HCT116 (cell line): ENCODE results near the gene HDAC2.

Experiments
- CEBPB ChIP-seq: IDR thresholded peaks from 2 replicates; pipeline ENCODE4 v1.6.1; 2012; ENCODE audit warnings: low read depth
- EZH2 ChIP-seq: fragments of 200-600 bp; sonication (generic); IDR thresholded peaks from 2 replicates; pipeline ENCODE4 v1.6.1; 2017; ENCODE audit warnings: antibody characterized with exemption, mixed run types
- POLR2A ChIP-seq: IDR thresholded peaks from 2 replicates; pipeline ENCODE4 v1.7.0; 2011; ENCODE audit warnings: borderline replicate concordance; ENCODE audit not compliant: insufficient read depth, insufficient read length; ENCODE audit errors: extremely low read depth
- POLR2AphosphoS5 ChIP-seq: IDR thresholded peaks from 2 replicates; pipeline ENCODE4 v1.6.1; 2011; ENCODE audit warnings: mild to moderate bottlenecking, low read depth, low read length, moderate library complexity
- RAD21 ChIP-seq: IDR thresholded peaks from 2 replicates; pipeline ENCODE4 v1.6.1; 2012; ENCODE audit warnings: low read depth, mild to moderate bottlenecking
- YY1 ChIP-seq: IDR thresholded peaks from 2 replicates; pipeline ENCODE4 v1.6.1; 2011; ENCODE audit warnings: low read length, low read depth, moderate library complexity, mild to moderate bottlenecking; ENCODE audit not compliant: insufficient replicate concordance; ENCODE audit errors: extremely low read depth
- TF ChIP-seq, protein P1 (sequence below), 3 experiments: fragments of 200-600 bp in 1 of 3; sonication (generic) in 1 of 3; IDR thresholded peaks in 2 of 3; conservative IDR thresholded peaks in 1 of 3; 2 replicates each; pipeline ENCODE4 v1.5.1; 2012 to 2017; ENCODE audit warnings: low read depth in 2 of 3, low read length in 2 of 3, antibody characterized with exemption in 1 of 3, borderline replicate concordance in 1 of 3, control low read depth in 1 of 3, mild to moderate bottlenecking in 1 of 3, mixed read lengths in 1 of 3, mixed run types in 1 of 3, moderate library complexity in 1 of 3; ENCODE audit not compliant: insufficient read depth in 1 of 3
- TF ChIP-seq, protein P2 (sequence below): IDR thresholded peaks from 2 replicates; pipeline ENCODE4 v1.6.1; 2012; ENCODE audit warnings: low read depth
- TF ChIP-seq, protein P3 (sequence below): IDR thresholded peaks from 2 replicates; pipeline ENCODE4 v1.6.1; 2012

DNA sequence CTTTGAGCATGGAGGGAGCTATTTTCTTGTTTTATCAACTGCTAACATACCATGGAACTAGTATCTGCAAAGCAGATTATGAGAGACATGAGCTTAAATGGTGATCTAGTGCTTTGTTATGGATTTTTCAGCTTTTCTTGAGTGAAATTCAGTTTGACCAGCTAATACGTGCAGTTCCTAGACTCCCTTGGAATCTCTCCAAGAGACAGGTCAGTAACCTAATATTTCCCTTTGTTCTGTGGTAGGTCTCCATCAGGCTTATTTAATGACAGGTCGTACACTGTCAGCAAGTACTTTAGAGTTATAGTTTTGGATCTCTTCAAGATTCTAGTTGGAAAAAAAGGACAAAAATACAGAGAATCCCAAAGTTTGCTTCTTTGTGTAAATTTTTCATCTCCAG is 43.9 kb downstream of the HDAC2 start:
- TF ChIP-seq, protein P1, sequence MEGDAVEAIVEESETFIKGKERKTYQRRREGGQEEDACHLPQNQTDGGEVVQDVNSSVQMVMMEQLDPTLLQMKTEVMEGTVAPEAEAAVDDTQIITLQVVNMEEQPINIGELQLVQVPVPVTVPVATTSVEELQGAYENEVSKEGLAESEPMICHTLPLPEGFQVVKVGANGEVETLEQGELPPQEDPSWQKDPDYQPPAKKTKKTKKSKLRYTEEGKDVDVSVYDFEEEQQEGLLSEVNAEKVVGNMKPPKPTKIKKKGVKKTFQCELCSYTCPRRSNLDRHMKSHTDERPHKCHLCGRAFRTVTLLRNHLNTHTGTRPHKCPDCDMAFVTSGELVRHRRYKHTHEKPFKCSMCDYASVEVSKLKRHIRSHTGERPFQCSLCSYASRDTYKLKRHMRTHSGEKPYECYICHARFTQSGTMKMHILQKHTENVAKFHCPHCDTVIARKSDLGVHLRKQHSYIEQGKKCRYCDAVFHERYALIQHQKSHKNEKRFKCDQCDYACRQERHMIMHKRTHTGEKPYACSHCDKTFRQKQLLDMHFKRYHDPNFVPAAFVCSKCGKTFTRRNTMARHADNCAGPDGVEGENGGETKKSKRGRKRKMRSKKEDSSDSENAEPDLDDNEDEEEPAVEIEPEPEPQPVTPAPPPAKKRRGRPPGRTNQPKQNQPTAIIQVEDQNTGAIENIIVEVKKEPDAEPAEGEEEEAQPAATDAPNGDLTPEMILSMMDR (IDR thresholded peaks at IDR 0.05 in 2 of 3, conservative IDR thresholded peaks at IDR 0.05 in 1 of 3; ENCODE audit: borderline replicate concordance in 1 of 3, insufficient read depth in 1 of 3, low read depth in 2 of 3, low read length in 2 of 3), result no peak
- TF ChIP-seq POLR2A (no peak), EZH2 (no peak), CEBPB (no peak), RAD21 (no peak), POLR2AphosphoS5 (no peak), YY1 (no peak)
- TF ChIP-seq, protein P2, sequence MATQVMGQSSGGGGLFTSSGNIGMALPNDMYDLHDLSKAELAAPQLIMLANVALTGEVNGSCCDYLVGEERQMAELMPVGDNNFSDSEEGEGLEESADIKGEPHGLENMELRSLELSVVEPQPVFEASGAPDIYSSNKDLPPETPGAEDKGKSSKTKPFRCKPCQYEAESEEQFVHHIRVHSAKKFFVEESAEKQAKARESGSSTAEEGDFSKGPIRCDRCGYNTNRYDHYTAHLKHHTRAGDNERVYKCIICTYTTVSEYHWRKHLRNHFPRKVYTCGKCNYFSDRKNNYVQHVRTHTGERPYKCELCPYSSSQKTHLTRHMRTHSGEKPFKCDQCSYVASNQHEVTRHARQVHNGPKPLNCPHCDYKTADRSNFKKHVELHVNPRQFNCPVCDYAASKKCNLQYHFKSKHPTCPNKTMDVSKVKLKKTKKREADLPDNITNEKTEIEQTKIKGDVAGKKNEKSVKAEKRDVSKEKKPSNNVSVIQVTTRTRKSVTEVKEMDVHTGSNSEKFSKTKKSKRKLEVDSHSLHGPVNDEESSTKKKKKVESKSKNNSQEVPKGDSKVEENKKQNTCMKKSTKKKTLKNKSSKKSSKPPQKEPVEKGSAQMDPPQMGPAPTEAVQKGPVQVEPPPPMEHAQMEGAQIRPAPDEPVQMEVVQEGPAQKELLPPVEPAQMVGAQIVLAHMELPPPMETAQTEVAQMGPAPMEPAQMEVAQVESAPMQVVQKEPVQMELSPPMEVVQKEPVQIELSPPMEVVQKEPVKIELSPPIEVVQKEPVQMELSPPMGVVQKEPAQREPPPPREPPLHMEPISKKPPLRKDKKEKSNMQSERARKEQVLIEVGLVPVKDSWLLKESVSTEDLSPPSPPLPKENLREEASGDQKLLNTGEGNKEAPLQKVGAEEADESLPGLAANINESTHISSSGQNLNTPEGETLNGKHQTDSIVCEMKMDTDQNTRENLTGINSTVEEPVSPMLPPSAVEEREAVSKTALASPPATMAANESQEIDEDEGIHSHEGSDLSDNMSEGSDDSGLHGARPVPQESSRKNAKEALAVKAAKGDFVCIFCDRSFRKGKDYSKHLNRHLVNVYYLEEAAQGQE, result no peak
- TF ChIP-seq, protein P3, sequence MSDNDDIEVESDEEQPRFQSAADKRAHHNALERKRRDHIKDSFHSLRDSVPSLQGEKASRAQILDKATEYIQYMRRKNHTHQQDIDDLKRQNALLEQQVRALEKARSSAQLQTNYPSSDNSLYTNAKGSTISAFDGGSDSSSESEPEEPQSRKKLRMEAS, result no peak
